NOMO-1 treated with DMSO at 0.1 percent for 48 hours (cell line): ENCODE measurements around the gene NAT9.

Experiments used
- DNase-seq: peaks from one replicate; lab custom pipeline; 2025; ENCODE audit not compliant: unreplicated experiment; lab: John Stamatoyannopoulos, UW

The NAT9 gene, protein sequence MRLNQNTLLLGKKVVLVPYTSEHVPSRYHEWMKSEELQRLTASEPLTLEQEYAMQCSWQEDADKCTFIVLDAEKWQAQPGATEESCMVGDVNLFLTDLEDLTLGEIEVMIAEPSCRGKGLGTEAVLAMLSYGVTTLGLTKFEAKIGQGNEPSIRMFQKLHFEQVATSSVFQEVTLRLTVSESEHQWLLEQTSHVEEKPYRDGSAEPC

DNA sequence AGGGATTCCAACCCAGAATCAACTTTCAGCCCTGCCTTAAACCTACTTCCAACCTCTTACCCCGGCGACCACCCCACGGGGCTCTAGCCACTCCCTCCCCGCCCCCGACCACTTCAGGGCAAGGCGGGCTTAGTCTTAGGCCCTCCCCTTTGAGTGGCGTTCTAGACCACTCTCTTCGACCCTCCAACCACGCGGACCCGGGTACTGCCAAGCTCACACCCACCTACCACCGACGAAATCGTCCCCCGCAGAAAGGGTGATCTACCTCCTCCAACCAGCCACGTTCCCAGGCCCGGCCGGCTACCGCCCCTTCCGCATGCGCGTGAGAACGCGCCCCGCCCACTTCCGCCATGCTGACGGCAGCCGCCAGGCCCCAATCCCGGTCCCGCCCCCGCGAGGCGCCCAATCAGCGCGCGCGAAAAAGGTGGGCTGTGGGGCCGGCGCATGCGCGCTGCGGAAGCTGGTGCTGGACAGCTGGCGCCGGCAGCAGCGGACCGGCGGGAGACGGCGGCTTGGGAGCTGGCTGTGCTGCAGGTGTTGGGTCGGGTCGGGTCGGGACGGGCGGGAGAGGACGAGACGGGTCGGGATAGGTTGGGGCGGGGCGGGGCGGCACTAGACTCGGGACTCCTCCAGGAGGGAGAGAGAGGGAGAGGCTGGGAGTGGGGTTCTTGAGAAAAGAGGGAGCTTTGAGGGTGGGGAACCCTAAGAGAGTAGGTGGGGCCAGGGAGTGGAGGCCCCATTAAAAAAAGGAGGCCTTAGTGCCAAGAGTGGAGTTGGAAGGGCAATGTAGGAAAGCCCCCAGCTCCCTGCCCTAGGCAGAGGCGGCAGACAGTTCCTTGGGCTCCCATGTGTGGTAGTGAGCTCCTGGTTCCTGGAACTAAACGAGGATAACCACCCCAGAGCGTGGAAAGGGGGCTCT, at the start of gene NAT9:
Gene NAT9, minus strand, starts transcription at position 302 of the 919 bp plus-strand sequence. CDS start 647 bp downstream, outside the sequence.
- DNase-seq: peak; percentile 94

DNA sequence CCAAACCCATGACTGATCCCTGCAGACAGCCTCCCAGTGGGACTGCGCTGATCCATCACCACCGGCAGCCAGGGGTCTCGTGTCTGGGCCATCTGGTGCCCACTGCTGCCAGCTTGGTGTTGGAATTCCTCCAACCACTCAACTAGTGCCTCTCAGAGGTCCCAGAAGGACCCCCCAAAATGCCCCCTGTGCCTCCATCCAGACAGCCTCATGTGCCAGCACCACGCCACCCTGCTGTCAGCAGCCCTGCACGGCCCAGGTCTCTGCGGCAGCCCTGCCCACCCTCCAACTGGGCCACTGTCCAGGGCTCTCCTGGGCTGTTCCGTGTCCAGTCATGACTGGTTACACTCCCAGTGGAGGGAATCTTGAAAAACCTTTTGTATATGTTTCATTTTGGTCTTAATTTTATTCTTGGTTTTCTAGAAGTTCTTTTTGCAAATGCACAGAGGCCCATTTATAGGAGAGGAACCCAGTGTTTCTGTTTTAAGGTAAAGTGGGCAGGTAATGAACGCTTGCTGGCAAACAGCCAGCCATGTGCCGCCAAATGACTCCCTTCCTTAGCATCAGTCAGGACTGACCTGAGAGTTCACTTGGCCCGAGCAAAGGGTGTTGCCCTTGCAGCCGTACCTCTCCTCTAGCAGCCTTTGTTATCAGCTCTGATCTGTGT, 48.9 kb upstream of the NAT9 start:
- DNase-seq: no peak

DNA sequence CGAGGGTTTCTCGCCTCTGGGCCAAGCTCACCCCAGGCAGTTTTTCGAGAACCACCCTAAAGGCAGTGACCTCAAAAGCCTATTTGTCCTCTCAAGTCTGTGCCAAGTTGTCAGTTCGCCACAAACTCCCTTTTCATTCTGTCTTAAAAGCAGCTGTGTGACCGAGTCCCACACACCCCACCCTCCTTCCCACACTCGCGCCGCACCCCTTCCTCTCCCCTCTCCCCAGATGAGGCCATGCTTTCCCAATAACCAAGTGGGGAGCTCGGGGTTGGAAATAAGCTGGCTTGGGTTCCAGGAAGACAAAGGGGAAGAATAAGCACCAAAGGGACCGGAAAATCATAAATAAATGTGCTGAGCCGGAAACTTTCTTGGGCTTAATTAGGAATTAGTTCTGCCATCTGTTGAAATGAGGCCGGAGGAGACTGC, 46.8 kb upstream of the NAT9 start:
- no peak for DNase-seq

DNA sequence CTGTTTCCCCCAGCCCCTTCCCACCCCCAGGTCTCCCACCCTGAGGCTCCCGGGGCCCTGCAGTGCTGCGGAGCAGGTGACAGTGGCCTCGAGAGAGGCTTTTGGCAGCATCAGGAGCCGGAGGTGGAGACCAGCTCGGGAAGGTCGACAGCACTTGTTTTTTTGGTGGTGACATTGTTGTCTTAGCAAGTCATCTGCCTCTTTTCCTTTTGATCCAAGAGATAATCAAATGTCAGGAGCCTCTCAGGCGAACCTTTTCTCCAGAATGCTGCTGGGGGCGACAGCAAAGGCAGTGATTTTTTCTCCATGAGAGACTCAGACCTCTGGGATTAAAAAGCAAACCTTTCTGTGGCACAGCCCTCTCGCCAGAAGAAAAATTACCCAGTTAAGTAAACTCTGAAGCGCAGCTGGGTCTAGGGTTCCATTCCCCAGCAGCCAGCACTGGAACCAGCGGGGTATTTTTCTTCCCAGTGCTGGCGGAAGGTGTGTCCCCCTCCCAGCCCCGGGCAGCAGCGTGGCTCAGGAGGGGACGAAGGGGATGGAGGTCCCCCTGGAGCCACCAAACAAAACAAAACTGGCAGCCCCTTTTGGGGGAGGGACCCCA, 46.3 kb upstream of the NAT9 start:
- DNase-seq: no peak

DNA sequence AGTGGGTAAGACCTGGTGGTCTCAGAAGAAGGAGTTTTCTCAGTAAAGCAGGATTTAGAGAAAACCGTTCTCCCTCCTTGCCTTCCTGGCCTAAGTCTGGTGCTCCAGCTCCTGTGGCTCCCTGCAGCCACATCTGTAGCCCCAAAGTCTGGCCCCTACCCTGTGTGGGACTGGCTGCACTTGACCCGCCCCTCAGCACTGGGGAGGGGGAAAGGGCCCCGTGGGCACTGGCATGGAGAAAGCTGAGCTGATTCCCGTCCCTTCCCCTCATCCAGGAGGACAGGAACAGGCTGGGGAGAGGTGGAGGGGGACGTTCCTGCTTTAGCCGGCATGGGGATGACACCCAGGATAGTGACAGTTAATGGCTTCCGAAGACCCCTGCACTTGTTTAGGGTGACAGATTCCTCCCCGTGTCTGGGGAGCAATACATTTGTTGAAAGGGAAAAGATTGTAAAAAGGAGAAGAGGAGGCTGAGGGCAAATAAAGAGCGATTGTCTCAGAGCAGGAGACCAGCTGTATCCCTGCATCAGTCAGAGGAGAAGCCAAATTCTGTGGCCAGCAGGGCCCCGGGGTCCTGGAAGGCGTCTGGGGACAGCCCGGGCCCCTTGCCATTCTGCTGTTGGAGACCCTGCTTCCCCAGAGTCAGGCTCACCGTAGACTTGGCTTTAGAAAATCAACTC, 45.6 kb upstream of the NAT9 start:
- DNase-seq: no peak

DNA sequence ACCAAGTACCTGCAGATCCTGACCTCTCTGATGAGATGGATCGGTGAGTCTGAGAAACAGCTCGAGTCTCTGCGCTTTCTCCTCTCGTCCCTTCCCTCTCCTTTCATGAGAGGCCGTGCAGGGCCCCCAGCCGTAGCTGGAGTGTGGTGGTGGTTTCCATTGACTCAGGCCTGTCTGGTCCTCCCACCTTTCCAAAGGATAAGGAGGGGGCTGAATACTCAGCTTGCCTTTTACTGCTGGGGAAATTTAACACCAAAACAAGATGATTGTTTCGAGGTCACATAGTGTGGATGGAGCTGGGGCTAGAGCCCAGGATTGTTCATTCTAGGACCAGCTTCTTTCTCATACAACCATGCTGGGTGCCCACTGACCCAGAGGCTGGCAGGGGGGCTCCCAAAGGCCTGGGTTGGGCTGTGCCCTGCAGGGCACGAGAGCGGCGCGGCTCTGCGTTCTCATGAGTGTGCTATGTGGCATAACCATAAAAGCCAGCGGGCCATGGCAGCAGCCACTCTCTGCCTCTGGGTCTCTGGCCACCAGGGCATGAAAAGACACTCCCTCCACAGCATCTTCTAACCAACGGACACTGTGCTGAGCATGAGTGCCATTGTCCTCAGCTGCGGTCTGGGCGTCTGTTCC, 43.8 kb upstream of the NAT9 start:
- DNase-seq: no peak

DNA sequence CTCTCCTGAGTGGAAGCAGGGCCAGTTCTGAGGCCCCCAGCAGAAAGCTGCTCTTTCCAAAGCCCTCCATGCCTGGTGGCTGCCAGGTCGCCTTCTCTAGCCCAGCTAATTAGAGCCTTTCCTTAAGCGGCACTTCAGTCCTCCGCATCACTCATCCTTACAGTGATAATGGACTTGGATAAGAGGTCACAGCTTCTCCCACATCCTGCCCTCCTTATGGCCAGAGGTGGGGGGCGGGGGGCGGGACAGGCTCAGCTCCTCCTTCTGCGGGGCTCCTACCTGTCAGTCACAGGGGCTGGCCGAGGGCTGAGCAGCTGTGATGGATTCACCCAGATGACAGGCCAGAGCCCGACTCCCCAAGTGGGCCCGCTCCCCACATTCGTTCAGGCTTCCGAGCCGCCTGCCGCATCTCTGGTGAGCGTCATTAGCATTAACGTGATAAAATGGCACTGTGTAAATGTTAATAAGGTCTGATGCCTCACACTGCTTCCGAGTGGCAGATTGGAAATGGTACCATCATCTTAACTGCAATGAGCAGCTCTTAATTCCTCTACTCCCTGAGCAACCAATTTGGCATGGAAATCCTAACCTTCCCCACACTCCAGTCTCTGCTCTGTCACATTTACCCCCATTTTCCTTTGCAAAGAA, 42.3 kb upstream of the NAT9 start:
- DNase-seq: no peak

DNA sequence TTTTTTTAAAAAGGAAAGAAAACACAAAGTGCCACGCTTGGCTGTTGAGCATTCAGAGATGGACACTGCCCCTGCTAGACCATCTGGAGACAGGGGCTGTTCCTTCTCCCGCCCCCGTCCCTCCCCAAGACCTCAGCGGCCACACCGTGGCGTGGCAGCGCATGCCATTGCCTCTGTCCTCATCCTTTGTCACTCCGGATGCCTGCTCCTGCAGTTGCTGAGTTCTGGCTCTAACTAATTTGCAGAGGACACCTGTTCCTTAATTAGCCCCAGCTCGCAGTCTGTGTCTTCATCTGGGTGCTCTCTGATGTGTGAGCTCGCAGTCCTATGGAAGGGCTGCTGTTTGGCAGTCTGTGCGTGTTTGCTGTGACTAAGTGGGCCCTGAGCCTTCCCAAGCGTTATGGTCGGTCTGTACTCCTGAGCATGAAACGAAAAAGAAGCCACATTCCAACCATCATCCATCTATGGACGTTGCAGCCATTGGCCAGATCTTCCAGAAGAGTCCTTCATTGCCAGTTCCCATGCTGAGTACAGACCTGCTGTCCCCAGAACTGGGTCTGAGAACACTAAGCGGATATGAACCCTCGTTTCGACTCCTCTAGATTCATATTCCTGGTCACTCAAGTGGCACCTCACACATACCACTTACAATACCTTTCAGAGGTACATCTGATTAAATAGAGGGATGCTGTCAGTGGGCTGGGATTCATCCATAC, 40.9 kb upstream of the NAT9 start:
- DNase-seq: no peak

DNA sequence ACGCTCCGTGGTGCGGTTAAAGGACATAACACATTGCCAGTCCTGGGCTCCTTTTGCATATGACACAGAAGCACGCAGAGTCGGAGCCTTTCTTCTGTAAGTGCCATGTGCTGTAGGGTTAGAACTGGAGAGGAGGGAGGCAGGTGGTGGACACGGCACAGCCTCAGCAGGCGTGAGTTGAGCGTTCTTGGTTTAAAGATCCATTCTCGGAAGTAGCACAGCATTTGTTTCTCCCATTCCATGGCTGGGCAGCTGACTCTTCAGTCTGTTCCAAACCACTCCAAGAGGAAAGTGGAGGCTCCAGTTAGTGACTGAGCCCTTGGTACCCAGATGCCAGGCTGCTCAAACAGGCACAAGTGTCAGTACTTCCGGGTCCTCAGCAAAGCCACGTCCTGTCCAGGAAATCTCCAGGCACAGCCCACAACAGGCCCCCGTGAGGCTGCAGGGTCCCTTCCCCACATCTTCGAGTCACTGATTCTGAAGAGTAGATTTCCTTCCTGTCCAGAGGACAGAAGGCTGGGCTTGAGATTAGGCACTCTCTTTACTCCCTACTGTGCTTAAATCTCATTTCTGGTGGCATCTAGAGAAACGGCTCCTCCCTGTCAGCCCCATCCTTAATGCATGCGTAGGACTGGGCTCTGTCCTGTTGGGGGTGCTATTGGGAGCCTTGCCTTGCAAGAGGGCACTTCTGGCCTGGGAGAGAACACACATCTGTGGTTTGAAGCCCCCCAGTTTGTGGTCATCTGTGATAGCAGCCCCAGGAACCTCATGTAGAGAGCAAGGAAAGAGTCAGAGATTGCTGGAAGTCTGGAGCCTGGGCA, 39.6 kb upstream of the NAT9 start:
- no peak for DNase-seq

DNA sequence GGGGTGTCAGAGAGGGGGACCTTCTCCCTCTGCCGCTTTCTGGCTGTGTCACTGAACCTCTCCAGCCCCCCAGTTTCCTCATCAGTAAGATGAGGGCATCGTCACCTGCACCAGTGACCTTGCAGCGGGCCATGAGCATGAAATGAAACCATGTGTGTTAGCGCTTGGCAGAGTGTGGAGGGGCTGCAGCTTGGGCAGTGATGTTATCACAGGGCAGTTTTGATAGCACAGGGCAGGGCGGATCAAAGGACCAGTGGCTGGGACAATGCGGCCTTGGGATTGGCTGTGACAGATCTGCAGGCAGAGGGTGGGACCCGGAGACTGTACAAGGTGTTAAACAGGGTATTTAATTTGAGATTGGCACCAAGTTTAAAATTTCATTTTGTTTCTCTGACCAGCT, 38.9 kb upstream of the NAT9 start:
- DNase-seq: no peak

DNA sequence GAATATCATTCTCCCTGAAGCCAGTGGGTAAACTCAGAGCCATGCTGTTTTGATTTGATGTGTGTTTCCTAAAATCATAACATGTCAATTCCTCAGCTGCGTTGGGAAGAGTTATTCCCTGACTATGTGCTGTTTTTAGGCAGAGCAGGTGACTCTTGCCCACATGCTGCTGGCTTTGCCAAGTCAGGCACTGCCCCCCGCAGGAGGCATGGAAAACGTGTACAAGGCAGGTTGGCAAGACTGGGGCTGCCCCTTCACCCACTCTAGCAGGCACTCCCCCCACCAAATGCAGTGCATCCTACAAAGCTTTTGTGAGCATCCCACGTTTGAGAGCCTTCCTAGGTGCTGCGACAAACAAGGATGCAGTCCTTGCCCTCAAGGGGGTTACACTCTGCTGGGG, 38.3 kb upstream of the NAT9 start:
- no peak for DNase-seq

DNA sequence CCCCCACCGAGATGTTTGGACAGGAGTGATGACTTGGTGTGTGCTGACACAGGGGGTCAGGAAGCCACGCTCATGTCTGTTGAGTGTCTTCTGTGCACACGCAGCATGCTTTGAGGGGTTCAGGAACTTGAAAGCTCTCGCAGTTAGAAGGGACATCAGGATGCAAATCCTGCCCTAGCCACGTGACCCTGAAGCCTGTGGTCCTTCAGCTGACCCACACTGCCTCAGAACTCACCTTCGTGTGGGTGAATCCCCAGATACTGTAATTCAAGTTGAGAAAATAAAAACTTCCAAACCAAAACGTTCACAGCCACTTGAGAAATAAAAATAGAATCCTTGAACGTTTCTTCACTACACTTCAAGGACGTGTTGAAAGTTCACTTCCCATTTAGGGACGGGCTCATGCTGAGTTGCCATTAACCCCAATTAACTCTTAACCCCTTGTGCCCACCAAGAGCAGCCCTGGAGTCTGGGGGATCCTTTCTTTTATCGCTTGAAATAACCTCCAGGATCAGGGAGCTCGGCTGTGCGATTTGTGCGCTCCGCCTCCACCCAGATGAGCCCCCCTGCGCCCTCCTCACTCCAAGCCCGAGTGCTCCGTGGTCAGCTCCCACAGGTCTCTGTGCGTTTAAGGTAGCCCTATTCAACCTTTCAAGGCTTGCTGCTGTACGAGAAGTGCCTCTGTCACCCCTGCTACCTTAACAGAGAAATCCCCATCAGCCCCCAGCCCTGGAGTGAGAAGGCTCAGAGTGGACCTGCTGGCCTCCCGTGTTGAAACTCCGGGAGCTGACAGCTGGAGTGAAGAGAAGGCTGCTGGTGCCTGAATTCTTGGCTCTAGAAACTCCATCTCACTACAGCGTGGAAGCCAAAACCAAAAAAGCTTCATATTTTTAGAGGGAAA, 36.2 kb upstream of the NAT9 start:
- peak; percentile 66 for DNase-seq

DNA sequence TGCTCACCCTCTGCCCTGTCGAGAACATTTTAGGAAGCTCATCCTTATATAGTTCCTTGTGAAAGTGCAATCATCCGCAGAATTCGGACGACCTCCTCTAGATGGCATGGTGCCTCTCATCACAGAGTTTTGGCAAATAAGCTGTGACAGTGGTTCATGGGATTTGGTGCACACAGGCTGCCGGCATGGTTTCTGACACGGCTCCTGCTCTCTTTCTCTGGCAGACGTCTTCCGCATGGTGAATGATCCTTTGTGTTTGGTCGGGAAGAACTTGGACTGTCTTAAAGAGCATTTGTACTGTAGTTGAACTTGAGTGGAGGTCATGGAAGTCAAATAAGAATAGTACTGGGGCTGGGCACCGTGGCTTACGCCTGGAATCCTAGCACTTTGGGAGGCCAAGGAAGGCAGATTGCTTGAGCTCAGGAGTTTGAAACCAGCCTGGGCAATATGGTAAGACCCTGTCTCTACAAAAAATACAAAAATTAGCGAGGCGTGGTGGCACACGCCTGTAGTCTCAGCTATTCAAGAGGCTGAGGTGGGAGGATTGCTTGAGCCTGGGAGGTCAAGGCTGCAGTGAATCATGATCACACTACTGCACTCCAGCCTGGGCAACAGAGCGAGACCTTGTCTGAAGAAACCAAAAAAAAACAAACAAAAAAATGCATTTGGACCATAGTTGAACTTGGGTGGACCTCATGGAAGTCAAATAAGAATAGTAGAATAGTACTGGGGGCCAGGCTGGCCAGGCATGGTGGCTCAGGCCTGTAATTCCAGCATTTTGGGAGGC, 34.7 kb upstream of the NAT9 start:
- DNase-seq: no peak

DNA sequence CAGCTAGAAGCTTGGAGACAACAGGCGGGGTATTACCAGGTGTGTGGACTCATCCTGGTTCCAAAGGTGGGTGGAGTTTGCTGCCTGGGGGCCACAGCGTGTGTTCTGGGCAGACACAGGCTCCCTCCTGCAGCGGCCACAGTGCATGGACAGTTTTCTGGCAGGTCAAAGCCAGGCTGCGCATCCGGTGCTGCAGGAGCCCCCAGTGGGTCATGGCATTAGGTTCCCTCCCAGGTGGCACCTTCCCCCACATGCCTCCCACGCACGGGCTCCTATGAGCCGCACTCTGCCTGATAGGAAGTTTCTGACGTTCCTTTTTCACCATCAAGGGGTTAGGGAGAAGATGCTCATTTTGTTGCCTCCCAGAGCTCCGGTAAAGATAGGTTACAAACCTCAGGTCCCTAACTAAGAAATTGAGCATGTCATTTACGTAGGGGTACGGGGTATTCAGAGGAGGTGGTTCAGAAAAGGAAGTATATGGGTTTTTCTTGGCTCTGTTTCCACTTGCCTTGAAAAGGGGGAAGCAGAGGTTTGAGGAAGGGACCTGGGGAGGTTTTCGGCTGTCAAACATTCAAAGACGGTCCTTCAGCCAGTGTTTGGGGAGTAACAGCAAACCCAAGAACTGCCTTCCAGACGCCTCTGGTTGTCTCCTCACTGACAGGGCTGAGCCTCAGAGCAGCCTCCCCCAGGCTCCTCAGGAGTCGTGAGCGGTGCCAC, 32.7 kb upstream of the NAT9 start:
- peak; percentile 22 for DNase-seq

DNA sequence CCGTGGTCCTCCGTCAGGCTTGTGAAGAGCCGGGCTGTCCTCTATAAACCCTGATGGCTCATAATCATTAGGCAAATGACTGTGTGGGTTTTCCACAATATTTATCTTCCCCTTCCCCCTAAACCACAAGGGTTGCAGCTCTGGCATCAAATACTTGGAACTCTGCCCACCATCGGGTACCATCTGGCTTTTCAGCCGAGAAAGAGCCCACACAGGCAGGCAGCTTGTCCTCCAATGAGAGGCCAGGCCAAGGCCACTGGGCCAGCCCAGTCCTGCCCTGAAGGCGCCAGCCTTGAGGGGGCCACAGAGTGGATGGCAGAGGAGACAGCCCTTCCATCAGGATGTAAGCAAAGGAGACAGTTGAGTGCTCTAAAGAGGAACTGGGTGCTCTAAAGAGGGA, 31.8 kb upstream of the NAT9 start:
- no peak for DNase-seq

DNA sequence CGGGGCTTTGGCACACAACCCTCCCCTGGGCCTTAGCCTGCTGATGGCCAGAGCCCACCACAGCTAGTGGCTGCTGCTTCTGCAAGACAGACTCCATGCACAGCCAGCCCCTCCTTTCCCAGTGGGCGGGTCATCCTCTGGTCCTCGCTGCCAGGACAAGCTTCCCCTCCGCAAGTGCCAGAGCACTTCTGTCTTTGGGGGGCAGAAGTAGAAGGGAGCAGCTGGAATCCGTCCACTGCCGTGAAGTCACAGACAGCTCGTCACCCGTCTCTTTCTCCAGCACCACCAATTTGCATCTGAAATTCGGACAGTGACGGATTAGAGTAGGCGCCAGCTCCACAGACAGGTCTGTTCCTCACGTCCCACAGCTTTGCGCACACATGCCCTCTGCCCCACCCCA, 31.3 kb upstream of the NAT9 start:
- no peak for DNase-seq
